Stimulated activated CD4-positive, alpha-beta T cell treated with anti-CD3 and anti-CD28 coated beads, Interleukin-4, amount 100 ng/mL, for 24 hours (primary cell): ENCODE measurements around the gene MON1A.
A peak's percentile ranks its signal among the peaks of the same experiment; 100 is the strongest.
"Not testable (repeated sequence)": the region's sequence is repeated elsewhere in the genome, so short reads cannot be mapped to it uniquely, and the experiment has no call there.

ENCODE experiments used
- DNase-seq: peaks from one replicate; pipeline ENCODE4 v3.0.0-alpha.2; 2020

MON1A gene

DNA sequence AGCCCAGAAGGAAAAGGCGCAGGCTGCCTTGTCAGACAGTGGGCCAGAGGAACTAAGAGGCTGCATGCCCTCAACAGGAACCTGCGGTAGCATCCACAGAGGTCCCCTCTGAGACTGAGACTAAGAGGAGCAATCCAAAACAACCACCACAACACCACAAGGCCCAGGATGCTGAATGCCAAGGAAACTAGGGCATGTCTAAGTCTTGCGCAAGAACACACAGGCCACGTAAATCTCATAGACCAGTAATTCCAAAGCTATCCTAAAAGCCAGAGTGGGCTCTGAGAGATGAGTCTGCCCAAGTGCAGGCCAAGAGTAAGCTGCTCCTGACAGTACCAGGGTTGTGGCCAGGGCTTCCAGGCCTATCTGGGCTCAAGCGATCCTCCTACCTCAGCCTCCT is 12.9 kb downstream of the MON1A start:
- DNase-seq = no peak

DNA sequence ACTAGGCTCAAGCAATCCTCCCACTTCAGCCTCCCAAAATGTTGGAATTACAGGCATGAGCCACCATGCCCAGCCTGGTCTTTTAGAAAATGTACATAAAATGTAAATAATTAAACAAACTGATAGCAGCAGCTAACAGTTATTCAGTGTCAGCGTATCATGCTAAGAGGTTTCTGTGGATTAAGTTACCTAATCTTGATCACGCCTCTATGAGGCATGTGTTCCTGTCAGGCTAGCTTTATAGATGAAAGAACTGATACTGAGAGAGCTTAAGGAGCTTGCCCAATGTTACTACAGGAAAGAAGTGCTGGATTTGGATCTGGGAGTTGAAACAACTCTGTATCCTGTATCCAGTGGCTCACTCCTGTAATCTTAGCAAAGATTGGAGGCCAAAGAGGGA is 14.7 kb downstream of the MON1A start:
- no peak for DNase-seq

DNA sequence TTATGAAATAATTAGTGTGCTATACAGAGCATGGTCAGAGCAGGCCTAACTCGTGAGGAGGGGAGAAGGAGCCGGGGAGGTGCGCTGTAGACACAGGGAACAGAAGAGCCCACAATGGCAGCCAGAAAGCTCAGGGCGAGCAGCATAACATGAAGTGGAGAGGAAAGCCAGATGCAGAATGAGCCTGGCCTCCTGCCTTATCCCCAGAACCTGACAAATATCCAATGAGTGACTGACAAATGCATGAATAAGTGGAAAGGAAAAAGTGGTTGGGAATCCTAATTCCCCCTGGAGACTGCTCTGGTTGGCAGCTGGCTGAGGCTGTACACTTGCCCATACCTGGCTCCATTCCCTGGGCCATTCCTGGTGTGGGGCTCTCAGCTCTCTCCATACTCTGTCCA is 16.7 kb downstream of the MON1A start:
- DNase-seq = no peak

DNA sequence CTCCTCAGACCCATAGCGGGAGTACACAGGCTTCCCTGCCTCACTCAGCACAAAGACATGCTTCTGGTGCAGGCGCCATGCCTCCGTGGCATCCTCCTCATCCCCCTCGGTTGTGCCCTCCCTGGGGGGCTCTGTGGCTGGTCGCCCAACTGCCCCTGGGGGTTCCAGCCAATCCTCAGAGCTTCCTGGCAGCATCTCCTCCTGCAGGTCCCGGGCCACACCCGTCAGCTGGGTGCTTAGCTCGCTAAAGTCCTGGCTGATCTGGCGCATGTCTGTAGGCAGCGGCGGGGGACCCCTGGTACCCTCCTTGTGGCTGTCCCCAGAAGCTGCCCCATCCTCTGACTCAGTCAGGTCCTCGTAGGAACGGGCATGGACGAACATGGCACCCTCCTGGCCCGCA is 18.0 kb downstream of the MON1A start:
- DNase-seq = no peak

DNA sequence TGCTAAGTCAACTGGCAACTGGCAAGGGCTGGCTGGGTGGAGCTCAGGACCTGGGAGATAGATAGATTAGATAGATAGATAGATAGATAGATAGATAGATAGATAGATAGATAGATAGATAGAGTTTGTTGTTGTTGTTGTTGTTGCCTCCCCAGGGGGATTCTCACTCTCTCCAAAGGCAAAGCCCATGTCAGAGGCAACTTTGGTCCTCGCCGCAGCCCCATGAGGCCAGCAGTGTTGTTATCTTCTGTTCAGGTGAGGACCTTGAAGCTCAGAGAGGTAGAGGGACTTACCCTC is 18.5 kb downstream of the MON1A start:
- no peak for DNase-seq

DNA sequence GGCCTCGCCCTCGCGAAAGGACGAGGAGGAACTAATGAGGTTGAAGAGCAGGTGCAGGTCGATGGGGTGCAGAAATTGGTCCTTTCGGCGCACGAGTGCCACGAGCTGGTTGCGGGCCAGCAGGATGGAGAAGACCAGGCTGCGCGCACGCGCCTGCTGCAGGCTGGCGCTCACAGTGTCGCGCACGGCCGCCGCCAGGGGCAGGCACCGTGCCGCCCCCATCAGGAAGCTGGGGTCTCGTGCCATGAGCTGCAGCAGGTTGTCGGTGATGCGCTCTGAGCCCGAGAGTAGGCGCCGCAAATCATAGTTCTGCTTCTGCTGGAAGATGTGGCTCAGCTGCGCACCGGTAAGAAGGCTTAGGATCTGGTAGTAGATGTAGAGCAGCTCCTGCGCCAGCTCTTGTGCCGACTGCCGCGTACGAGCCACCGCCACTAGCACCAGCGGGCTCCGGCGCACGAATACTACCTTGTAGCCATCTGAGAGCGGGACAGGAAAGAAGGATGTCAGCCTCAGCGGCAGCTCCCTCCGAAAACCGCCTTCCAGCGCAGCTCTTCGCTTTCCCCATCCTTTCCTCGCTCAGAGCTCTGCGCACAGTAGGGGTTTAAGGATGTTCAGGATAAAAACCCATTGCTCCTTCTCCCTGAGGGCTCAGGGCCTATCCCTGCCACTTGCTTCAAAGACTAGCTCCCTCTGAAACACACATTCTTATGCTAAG is 19.0 kb downstream of the MON1A start:
- no peak for DNase-seq

DNA sequence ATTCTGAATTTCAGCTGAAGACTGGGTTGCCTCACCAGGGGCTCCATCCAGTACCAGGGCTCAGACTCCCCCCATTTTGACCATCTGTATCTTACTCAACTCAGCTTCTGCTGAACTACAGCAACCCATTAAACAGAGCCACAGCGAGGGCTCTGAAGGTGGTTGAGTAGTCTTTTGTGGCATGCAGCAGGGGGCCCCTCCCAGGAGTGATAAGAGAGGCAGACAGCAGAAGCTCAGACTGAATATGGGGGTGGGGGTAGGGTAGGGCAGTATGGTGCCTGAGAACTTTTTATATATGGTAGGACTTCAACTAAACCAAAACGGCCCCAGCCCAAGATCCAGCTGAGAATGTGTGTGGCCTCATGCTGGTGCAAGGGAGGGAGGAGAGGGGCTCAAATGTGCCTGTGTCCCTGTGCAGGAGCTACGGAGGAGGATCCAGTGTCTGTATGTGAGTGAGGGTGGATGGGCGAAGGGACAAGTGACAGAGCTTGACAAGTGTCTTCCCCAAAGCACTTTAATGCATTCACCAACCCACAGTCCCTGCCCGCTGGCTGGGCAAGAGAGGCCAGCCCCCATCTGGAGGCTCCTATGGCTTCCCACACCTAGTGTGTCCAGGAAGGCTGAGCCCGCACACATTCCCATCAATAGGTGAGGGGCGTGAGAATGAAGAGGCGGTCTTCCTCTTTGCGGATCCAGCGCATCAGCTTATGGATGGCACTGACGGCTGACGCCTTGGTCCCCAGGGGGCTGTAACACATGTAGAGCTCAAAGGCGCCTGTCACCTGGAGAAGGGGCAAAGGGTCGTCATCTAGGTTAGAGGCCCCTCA is 21.0 kb downstream of the MON1A start:
- no peak for DNase-seq

DNA sequence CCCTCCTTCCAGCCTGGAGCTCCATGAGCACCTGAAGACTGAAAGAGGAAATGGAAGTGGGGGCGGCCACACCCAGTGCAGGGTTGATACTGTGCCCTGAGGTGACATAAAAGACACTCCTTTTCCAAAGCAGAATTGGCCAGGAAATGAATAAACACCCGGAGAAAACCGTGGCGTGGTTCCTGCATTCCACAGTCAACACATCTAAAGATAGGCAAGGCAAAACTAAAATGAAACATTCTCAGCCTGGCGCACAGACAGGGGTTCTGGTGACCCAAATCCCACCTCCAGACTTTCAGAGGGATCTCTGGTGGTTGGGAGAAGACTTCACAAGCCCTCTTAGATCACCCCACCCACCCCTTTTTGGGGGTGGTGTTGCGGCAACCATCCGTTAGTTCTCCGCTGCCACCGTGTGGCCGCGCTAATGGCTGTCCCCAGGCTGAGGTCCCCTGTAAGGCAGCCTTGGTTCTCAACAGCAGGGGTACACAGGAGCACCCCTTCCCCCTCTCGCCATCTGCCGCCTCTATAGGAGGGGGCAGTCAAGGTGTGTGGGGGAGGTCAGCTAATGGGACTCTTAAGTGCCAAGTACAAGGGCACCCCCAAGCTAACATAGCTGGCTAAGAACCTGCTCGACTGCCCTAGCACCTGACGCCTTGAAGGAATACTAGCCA is 23.4 kb downstream of the MON1A start:
- DNase-seq = peak; percentile 59

DNA sequence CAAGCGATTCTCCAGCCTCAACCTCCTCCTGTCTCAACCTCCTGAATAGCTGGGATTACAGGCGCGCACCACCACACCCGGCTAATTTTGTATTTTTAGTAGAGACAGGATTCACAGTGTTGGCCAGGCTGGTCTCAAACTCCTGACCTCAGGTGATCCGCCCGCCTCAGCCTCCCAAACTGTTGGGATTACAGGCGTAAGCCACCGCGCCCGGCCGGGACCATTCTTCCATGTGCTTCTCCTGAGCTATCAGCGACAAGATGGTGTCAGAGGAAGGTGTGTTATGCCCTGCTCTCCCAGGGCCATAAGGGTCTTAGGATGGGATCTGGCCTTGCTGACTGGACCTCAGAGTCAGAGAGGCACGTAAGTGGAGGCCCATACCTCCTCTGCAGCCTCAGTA is 25.2 kb downstream of the MON1A start:
- DNase-seq = not testable (repeated sequence)

DNA sequence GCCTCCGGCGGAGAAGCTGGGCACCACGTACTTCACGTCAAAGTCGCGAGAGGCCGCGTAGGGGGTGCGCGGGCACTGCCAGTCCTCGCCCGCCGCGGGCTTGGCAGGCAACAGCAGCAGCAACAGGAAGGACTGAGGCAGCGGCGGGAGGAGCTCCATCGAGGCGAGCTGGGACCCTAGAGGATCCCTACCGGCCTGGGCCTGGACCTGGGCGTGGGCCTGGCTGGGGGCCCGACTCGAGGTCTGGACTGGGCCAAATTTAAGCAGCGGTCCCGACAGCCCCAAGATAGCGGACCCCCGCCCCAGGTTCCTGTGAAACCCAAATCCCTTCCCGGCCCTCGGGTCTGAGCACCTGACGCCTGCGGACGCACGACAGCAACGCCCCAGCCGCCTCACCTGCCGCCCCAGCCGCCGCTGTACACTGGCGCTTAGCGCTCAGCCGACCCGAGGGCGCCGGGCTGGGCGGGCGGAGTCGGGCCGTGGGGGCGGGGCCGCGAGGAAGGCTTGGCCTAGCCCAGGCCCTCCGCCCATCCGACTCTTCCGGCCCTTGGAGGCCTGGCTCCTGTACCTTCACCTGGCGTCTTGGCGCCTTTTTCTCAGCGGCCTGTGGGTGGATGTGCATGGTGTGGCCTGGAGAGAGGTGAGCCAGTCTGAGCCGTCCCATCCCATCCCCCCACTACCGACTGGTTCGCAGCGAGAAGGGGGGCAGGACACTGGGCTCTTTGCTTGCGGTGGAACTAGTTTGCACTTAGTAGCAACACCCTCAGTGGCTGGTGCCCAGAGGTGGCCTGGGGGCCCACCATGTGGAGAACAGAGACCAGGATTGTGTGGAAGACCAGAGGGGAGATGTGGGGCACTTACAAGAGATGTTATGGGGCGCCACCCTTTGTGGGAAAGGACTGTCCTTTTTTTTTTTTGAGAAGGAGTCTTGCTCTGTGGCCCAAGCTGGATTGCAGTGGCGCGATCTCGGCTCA is 25.9 kb downstream of the MON1A start, which contains the start of gene MST1R:
MST1R (minus strand) TSS at position 423 of the 974 bp plus-strand sequence; CDS start at position 159, 264 bp downstream.
- DNase-seq = peak; percentile 77

DNA sequence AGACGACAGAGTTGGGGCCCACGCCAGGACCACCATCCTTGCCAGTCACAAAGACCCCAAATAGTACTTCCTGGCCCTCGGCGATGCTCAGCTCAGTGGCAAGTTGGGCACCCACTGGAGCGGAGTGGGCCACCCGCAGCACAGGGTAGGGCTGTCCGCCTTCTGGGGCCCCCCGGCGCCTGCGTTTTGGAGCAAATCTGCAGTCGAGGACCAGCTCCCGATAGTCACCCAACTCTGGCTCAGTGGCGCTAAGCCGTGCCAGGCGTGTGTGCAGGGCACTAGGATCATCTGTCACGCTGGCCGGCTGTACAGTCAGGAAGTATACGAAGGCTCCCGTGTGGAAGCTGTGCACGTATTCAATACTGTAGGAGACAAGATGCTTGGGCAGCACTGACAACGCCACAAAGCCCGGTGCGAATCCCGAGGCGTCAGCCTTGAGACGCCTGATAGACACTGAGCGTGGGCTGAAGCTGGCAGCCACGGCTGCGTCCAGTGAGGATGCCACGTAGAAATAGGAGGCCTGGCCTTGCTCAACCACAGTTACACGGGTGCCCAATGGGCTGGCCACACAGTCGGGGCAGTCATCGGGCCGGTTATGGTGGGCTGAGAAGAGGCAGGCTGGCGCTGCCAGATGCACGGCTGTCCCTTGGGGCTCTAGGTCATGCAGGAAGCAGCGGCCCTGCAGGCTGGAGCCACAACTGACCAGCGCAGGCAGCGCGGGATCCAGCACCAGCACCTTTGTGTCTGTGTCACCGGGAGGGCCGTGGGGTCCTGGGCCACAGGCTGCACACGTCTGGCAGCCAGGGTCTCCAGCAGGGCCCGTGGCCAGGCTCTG is 26.9 kb downstream of the MON1A start:
- no peak for DNase-seq

DNA sequence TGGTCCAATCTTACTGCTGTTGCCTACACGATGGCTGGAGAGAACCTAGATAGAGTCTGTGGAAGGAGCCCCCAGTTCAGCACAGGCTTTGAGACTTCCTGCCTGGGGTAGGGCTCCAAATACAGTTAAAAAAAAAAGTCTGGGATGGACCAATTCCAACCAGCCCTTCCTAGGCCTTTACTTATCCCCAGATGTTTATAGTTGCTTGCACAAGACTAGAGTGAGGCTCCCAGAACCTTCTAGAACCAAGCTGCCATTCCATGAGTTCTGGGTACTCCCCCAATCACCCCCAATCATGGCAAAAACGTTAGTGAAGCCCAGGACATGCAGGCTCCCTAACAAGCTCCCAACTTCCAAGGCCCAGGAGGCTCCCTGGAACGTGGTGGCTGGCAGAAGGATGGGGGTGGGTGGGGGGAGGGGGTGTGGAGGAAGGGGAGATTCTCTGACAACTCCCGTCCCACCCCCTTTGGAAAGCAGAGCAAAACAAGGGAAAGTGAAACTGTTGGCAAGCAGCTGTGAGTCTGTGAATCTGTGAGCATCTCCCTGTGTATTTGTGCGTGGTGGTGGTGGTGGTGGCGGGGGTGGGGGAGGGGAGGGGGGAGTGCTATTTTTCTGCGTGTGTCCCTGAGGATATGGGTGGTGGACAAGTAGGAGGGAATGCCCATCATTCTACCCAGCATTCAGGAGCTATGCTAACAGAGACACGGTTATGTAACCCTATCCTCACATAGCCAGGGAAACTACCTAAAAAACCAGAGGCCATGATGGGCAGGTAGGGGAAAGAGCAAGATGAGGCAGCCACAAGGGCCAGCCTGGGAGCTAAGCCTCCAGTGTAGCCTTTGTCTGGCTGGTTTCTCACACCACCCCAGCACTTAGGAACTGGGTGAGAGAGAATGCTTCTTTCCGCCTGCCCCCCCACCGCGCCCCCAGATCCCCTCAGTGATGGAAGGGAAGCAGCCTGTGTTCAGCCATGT is 28.0 kb downstream of the MON1A start:
- DNase-seq = no peak

DNA sequence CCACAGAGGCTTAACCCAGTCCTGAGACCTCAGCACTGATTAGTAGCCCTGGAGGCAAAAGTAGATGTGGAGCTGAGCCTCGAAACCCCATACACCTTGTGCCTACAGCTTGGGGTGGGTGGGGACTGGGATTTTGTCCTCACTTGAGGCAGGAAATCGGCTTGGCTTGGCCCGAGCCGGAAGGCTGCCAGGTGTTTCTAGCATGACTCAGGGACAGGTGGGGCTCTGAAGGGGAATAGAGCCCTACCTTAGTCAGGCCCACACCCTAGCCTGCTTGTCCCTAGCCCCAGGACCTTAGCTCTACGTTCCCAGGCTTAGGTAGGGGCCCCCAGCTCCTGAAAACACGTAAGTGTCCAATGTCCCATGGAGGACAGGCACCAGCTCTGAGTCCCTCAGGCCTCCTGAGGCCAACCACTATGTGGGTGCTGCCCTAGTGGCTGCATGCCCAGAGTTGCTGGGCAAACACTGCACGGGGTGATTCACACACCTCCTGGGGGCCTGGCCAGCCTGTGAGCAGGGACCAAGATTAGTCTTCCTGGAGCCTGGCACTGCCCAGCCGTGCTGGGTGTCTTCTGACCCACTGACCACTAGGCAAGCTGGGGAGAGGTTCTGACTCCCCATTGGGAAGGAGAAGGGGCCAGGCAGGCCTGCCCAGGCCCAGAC is 29.0 kb downstream of the MON1A start:
- no peak for DNase-seq

DNA sequence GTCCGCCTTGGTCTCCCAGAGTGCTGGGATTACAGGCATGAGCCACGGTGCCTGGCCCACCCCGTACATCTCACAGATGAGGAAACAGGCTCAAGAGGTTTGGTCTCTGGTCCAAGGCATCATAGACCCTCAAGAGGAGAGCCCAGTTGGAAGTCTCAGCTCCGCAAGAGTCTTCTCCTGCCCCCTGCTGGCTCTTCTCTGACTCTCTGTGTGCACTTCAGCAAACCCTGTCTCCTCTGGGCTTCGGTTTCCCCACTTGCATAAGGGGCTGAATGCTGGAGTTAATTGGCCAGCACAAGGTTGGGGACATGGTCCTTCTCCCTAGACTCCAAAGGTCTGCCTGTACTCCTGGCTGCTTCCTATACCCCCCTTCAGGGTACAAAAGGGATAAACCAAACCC is 29.8 kb downstream of the MON1A start:
- DNase-seq = no peak

DNA sequence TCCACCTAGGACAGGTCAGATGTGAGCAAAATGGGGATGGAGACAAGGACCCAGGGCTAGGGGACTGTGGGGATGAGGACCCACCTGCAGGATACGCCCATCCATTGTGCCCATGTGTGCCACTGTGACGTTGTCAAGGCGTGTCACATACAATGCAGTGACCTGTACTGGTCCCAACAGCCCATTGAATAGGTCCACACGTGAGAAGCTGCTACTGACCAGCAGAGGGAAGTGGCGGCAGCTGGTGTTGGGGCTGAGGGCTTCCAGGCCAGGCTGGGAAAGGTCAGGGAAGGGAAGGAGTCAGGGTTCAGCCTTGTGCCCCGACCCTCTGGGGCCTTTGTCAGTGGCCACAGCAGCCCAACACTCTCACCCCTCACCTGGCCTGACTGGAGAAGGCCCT is 30.6 kb downstream of the MON1A start:
- DNase-seq = no peak

DNA sequence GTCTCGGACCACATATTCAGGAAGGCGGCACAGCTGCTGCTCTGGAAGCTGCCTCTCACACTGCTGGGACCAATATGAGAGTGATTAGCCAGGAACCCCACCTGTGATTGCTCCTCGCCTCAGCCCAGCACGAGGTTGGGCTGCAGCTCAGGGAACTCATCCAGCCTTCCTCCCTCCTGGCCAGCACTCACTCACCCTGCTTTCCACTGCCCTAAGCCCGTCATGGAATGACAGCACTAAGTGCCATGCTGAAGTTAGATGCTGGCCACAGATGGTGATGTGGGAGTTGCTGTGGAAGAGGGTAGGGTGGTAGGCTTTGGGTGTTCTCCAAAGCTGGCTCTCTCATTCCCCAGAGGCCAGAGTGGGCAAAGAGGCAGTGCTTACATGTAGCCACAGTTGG is 33.3 kb downstream of the MON1A start:
- no peak for DNase-seq

DNA sequence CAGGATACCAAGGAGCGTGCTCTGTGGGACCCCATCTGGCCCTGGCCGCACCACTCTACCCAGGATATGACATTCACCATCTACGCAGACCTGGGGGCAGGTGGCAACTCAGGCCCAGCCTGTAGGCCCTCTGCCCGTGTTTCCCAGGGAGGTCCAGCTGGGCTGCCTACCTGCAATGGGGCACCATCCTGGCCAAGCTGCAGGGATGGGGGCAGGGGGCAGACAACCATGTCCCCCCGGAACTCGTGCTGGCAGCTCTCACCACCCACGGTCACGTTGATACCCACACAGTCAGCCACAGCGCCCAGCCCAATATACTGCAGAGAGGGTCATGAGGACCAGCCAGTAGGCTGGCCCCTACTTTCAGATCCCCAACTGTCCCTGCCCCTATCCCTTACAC is 33.8 kb downstream of the MON1A start:
- no peak for DNase-seq

DNA sequence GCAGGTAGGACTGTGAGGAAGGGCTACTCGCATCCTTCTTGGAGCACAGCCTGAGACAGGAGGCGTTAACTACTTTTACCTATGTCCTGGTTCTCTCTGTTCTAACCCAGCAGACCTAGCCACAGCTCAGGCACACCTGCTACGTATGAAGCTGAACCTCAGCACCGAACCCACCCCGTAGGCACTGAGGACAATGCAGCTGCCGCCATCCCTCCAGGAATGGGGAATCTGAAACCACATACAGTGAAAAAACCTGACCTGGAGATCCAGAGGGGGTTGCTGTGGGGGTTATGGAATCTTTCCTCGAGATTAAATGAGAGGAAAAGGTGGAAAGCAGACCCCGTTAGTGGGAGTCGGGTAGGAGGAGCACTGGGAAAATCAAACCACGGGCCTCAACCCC is 40.3 kb downstream of the MON1A start:
- no peak for DNase-seq

DNA sequence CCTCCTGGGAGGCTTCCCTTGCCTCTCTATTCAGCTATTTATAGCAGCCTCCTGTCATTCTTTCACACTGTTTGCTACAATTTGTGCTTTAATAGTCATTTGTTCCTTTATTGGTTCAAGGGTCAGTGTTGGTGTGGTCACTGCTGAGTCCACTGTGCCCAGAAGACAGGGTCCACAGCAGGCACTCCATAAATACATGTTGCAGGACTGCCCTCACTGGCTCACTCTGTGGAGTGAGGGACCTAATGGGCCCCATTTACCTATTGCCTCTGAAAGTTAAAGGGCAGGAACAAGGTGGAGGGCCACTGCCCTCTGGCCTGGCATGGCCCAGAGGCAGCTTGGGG is 42.7 kb downstream of the MON1A start:
- DNase-seq = no peak

DNA sequence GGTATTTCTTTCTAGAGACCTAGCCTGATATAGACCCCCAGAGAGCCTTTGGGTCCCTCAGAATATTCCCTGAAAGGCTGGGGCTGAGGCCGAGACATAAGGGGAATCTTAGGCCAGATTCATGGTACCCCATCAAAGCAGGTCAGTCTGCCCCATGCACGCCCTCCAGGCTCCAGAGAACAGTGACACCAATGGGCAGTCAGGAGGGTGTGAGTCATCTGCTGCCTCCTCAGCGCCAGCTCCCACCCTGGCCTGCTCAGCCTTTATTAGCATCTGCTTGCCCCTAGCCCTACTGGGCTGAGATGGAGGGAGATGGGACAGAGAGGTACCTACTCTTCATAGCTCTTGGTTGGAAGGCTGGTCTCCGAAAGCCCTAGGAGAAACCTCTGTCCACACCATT is 45.6 kb downstream of the MON1A start:
- DNase-seq = no peak
